DOHH2 (cell line): ENCODE results near the gene CDS2.

ENCODE experiments used
- H3F3A ChIP-seq: fragments of 200-600 bp; sonication (generic), shearing (Covaris generic); 2 replicates; pipeline ENCODE4 v1.6.0; 2016; ENCODE audit warnings: antibody characterized with exemption, mild to moderate bottlenecking; ENCODE audit not compliant: control insufficient read depth, insufficient read depth
- H3K27ac ChIP-seq: fragments of 200-600 bp; sonication (generic); 2 replicates; pipeline ENCODE4 v1.5.1; 2014; ENCODE audit warnings: low read depth, mild to moderate bottlenecking, low read length, moderate library complexity
- H3K27me3 ChIP-seq: fragments of 200-600 bp; sonication (generic); 2 replicates; pipeline ENCODE4 v1.6.1; 2014; ENCODE audit warnings: mild to moderate bottlenecking, low read length, mixed read lengths; ENCODE audit not compliant: control insufficient read depth
- H3K36me3 ChIP-seq: fragments of 200-600 bp; sonication (generic); 2 replicates; pipeline ENCODE4 v1.6.1; 2014; ENCODE audit warnings: mild to moderate bottlenecking, low read length, moderate library complexity, mixed read lengths; ENCODE audit not compliant: control insufficient read depth
- H3K4me1 ChIP-seq: fragments of 200-600 bp; sonication (generic); 2 replicates; pipeline ENCODE4 v1.6.1; 2014; ENCODE audit warnings: mild to moderate bottlenecking, low read length, mixed read lengths; ENCODE audit not compliant: control insufficient read depth
- H3K4me2 ChIP-seq: fragments of 200-600 bp; sonication (generic); 2 replicates; pipeline ENCODE4 v1.6.0; 2014; ENCODE audit warnings: mild to moderate bottlenecking, low read length, moderate library complexity
- H3K4me3 ChIP-seq: fragments of 200-600 bp; sonication (generic); 2 replicates; pipeline ENCODE4 v1.5.1; 2014; ENCODE audit warnings: mild to moderate bottlenecking, low read length, mixed read lengths
- H3K79me2 ChIP-seq: fragments of 200-600 bp; sonication (generic); 2 replicates; pipeline ENCODE4 v1.6.1; 2014; ENCODE audit warnings: mild to moderate bottlenecking, low read length, mixed read lengths; ENCODE audit not compliant: control insufficient read depth
- H3K9me2 ChIP-seq: fragments of 200-600 bp; sonication (generic); replicated peaks from 2 replicates; pipeline ENCODE4 v1.6.1; 2014; ENCODE audit warnings: mild to moderate bottlenecking, low read length, mixed read lengths; ENCODE audit not compliant: control insufficient read depth
- H3K9me3 ChIP-seq: fragments of 200-600 bp; sonication (generic); 2 replicates; pipeline ENCODE4 v1.6.1; 2014; ENCODE audit warnings: antibody characterized with exemption, low read length, mixed read lengths; ENCODE audit not compliant: control insufficient read depth, insufficient read depth
- H4K20me1 ChIP-seq: fragments of 200-600 bp; sonication (generic); 2 replicates; pipeline ENCODE4 v1.6.0; 2014; ENCODE audit warnings: low read depth, mild to moderate bottlenecking, antibody characterized with exemption, low read length, moderate library complexity; ENCODE audit not compliant: control insufficient read depth, insufficient read depth
- EZH2phosphoT487 ChIP-seq: fragments of 200-600 bp; sonication (generic); IDR thresholded peaks from 2 replicates; pipeline ENCODE4 v1.6.1; 2017; ENCODE audit warnings: borderline replicate concordance, mild to moderate bottlenecking, antibody characterized with exemption, low read length, moderate library complexity, mixed read lengths
- TF ChIP-seq, protein P1 (sequence below): fragments of 200-600 bp; sonication (generic); IDR thresholded peaks from one replicate; pipeline ENCODE4 v1.5.1; 2014; ENCODE audit warnings: antibody characterized with exemption, mild to moderate bottlenecking, low read depth, low read length; ENCODE audit not compliant: poor library complexity, severe bottlenecking

Gene CDS2

DNA sequence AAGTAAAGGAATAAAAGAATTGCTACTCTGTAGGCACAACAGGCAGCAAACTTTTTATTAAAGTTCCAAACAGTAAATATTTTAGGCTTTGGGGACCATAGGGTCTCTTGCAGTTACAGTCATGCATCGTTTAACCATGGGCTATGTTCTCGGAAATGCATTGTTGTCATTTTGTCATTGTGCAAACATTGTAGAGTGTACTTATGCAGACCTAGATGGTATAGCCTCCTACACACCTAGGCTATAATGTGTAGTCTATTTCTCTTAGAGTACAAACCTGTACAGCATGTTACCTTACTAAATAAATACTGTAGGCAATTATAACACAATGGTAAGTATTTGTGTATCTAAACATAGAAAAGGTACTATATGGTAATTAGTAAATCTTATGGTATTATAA, 54.7 kb downstream of the CDS2 start:
- Histone ChIP-seq H3K4me2 (no peak overlapping the region), H4K20me1 (no peaks in the 10 kb centered on the region), H3F3A (no peaks in the 10 kb centered on the region), H3K4me3 (no peak overlapping the region), H3K36me3 (peaks cover 24% of the 10 kb centered on the region), H3K27me3 (no peaks in the 10 kb centered on the region), H3K9me2 (no peaks in the 10 kb centered on the region), H3K4me1 (no peaks in the 10 kb centered on the region), H3K9me3 (no peaks in the 10 kb centered on the region), H3K27ac (no peak overlapping the region), H3K79me2 (no peaks in the 10 kb centered on the region)
- TF ChIP-seq, protein P1, sequence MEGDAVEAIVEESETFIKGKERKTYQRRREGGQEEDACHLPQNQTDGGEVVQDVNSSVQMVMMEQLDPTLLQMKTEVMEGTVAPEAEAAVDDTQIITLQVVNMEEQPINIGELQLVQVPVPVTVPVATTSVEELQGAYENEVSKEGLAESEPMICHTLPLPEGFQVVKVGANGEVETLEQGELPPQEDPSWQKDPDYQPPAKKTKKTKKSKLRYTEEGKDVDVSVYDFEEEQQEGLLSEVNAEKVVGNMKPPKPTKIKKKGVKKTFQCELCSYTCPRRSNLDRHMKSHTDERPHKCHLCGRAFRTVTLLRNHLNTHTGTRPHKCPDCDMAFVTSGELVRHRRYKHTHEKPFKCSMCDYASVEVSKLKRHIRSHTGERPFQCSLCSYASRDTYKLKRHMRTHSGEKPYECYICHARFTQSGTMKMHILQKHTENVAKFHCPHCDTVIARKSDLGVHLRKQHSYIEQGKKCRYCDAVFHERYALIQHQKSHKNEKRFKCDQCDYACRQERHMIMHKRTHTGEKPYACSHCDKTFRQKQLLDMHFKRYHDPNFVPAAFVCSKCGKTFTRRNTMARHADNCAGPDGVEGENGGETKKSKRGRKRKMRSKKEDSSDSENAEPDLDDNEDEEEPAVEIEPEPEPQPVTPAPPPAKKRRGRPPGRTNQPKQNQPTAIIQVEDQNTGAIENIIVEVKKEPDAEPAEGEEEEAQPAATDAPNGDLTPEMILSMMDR = no peak
- TF ChIP-seq EZH2phosphoT487 = no peak

DNA sequence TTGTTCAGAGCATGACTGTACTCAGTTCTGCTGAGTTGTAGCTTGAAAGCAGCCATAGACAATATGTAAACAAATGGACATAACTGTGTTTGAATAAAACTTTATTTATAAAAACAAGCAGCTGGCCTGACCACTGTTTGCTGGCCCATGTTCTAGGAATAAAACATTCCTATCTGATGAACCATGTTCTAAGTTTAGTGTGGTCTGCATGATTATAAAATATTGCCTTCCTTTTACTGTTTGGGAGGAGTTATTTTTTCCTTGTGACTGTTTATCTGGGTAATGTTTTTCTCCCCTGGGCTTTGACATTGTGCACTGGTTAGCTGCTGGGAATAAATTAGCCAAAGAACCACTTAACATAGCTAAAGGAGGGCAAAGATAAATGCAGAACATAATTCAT, 55.1 kb downstream of the CDS2 start:
- no peaks in the 10 kb centered on the region for H3F3A ChIP-seq
- TF ChIP-seq EZH2phosphoT487 = no peak
- TF ChIP-seq, protein P1 = no peak
- no peak overlapping the region for H3K4me3 ChIP-seq
- H3K9me3 ChIP-seq = no peaks in the 10 kb centered on the region
- no peak overlapping the region for H3K27ac ChIP-seq
- H3K9me2 ChIP-seq = no peaks in the 10 kb centered on the region
- H4K20me1 ChIP-seq = no peaks in the 10 kb centered on the region
- no peaks in the 10 kb centered on the region for H3K4me1 ChIP-seq
- no peaks in the 10 kb centered on the region for H3K27me3 ChIP-seq
- no peak overlapping the region for H3K4me2 ChIP-seq
- no peaks in the 10 kb centered on the region for H3K79me2 ChIP-seq
- peaks cover 21% of the 10 kb centered on the region for H3K36me3 ChIP-seq

DNA sequence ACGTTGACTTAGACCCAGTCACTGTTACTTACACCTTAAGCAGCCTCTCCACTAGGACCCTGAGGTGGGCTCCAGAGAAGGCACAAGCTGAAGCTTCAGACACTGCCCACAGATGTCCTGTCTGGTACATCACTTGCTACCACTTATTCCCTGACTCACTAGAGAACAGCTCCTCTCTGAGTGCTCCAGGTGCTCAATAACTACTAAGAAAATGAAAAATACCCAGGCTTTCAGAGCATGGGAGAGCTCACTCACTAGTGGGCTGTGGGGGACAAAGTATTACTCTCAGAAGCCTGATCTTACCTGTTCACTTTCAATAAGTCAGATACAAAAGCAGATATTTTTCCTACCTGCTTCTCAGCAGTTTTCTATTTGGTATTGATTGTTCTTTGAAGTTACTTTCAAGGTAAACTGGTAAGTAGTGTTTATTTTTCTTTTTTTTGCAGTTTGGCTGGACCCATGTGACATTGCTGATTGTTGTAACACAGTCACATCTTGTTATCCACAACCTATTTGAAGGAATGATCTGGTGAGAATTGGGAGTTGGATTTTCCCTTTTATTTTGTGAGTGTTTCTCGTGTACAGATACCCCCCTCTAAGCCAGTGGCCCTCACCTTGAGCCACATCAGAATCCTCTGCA, 55.9 kb downstream of the CDS2 start:
- Histone ChIP-seq H3K27ac (no peak overlapping the region), H3K9me3 (no peaks in the 10 kb centered on the region), H3K79me2 (no peaks in the 10 kb centered on the region), H3K9me2 (no peaks in the 10 kb centered on the region), H3K4me1 (no peaks in the 10 kb centered on the region), H3K36me3 (peaks cover 21% of the 10 kb centered on the region), H4K20me1 (no peaks in the 10 kb centered on the region), H3K4me3 (no peak overlapping the region), H3K27me3 (no peaks in the 10 kb centered on the region), H3F3A (no peaks in the 10 kb centered on the region), H3K4me2 (no peak overlapping the region)
- TF ChIP-seq, protein P1 = no peak
- no peak for TF ChIP-seq EZH2phosphoT487
